CD4-positive, alpha-beta T cell treated with Interleukin-15 for 4 hours (primary cell): Measurements from ENCODE around the gene GAREM2.

Source experiments
- DNase-seq: peaks from one replicate; pipeline ENCODE4 v3.0.0-alpha.2; 2020; ENCODE audit warnings: low spot score

The GAREM2 gene

GRCh38 chr2:26169681-26170414, 3.0 kb upstream of the GAREM2 start:
- DNase-seq = no peak

- no peak for DNase-seq
Observed at GRCh38 chr2:26170795-26171194, 2.1 kb upstream of the GAREM2 start.

- DNase-seq = no peak
Observed at GRCh38 chr2:26172189-26172870, 558 bp upstream of the GAREM2 start.

- no peak for DNase-seq
Observed at GRCh38 chr2:26173776-26174482, 1.0 kb downstream of the GAREM2 start.

- no peak for DNase-seq
Observed at GRCh38 chr2:26174691-26175465, 2.0 kb downstream of the GAREM2 start.

GRCh38 chr2:26175466-26176278, 2.8 kb downstream of the GAREM2 start:
- DNase-seq = no peak

GRCh38 chr2:26176279-26176615, 3.4 kb downstream of the GAREM2 start:
- no peak for DNase-seq

GRCh38 chr2:26177122-26177521, 4.2 kb downstream of the GAREM2 start:
- no peak for DNase-seq

GRCh38 chr2:26178246-26178645, 5.4 kb downstream of the GAREM2 start:
- DNase-seq = no peak

- no peak for DNase-seq
Observed at GRCh38 chr2:26178746-26179436, 6.0 kb downstream of the GAREM2 start.

- DNase-seq = no peak
Observed at GRCh38 chr2:26179446-26179913, 6.6 kb downstream of the GAREM2 start.

- no peak for DNase-seq
Observed at GRCh38 chr2:26182441-26182840, 9.6 kb downstream of the GAREM2 start.

- DNase-seq = no peak
Observed at GRCh38 chr2:26182887-26183630, 10.2 kb downstream of the GAREM2 start.

GRCh38 chr2:26184121-26184520, 11.2 kb downstream of the GAREM2 start:
- no peak for DNase-seq

GRCh38 chr2:26184555-26185303, 11.8 kb downstream of the GAREM2 start:
- DNase-seq = peak; percentile 87

- DNase-seq = no peak
Observed at GRCh38 chr2:26185304-26185928, 12.5 kb downstream of the GAREM2 start.

GRCh38 chr2:26185954-26186770, 13.3 kb downstream of the GAREM2 start:
- no peak for DNase-seq

GRCh38 chr2:26187114-26187513, 14.2 kb downstream of the GAREM2 start:
- no peak for DNase-seq
